Measurements from ENCODE around the gene CCDC89. TPM values are rescaled to one million over a fixed set of nuclear protein-coding genes. Genes with fewer than 3 reads are reported as not detected.
"Not testable (repeated sequence)": the region's sequence is repeated elsewhere in the genome, so short reads cannot be mapped to it uniquely, and the experiment has no call there.

Gene CCDC89
- total and polyA plus RNA-seq, 2 of the 4 experiments (the other 2 are of a cell fraction) = 4.0 to 7.9 TPM

GRCh38 chr11:85670949-85671663, 14.9 kb downstream of the CCDC89 start:
- DNase-seq, CTCF ChIA-PET: not testable (repeated sequence)

More at GRCh38 chr11:85670949-85671663, 14.9 kb downstream of the CCDC89 start:
- in situ Hi-C loops (cut with MboI; ENCODE audit: low sequenced_read_pairs); H4K20me1 ChIP-seq (ENCODE audit: insufficient read depth, low read length); H2BK120ac ChIP-seq (ENCODE audit: low read depth, low read length); H2BK20ac ChIP-seq (ENCODE audit: low read depth, low read length); H2BK15ac ChIP-seq (ENCODE audit: low read depth, low read length); H3K27ac ChIP-seq (ENCODE audit: insufficient read depth, low read length); H3K23ac ChIP-seq (ENCODE audit: low read depth, low read length); H3K4me3 ChIP-seq (ENCODE audit: insufficient read depth, low read depth, low read length); H4K91ac ChIP-seq (ENCODE audit: insufficient read depth, low read depth, low read length); H3K9me3 ChIP-seq (ENCODE audit: control insufficient read depth, insufficient read depth, low read length); H3K18ac ChIP-seq (ENCODE audit: low read depth, low read length); H2AK9ac ChIP-seq (replicated peaks; ENCODE audit: low read depth, low read length, poor library complexity); H3K79me1 ChIP-seq (ENCODE audit: low read depth in 1 of 2, low read length in 2 of 2); H2AK5ac ChIP-seq (ENCODE audit: low read depth, low read length); H4K8ac ChIP-seq (ENCODE audit: low read depth in 2 of 2, low read length in 2 of 2); BruUV-seq (replicated peaks); H3K56ac ChIP-seq (ENCODE audit: extremely low read depth, insufficient read depth, low read length); H3K9me1 ChIP-seq (ENCODE audit: insufficient read depth, low read length); H3K9ac ChIP-seq (ENCODE audit: low read depth, low read length); intact Hi-C loops (cut with micrococcal nuclease); H2BK5ac ChIP-seq (ENCODE audit: low read depth, low read length, poor library complexity, severe bottlenecking); H3K4ac ChIP-seq (ENCODE audit: low read depth, low read length); POLR2A ChIA-PET (ENCODE audit: unreplicated experiment); H3K4me2 ChIP-seq (ENCODE audit: low read depth, low read length); H3K4me1 ChIP-seq (ENCODE audit: control insufficient read depth, insufficient read depth, low read length); H4K5ac ChIP-seq (ENCODE audit: low read depth, low read length); H3K36me3 ChIP-seq (ENCODE audit: control insufficient read depth, insufficient read depth, low read length); H3K27me3 ChIP-seq (ENCODE audit: control insufficient read depth, insufficient read depth, low read length); H2AFZ ChIP-seq (replicated peaks; ENCODE audit: low read length, poor library complexity); ATAC-seq (ENCODE audit: low read depth); H3K14ac ChIP-seq (replicated peaks; ENCODE audit: low read depth, low read length); dilution Hi-C loops (cut with HindIII; ENCODE audit: low sequenced_read_pairs, unreplicated experiment): not testable (repeated sequence)

Data from IMR-90 (cell line).